COLO668 (cell line): Measurements from ENCODE around the gene CAMKMT.

Source experiments
- DNase-seq: peaks from one replicate; lab custom pipeline; 2025; ENCODE audit not compliant: unreplicated experiment; lab: John Stamatoyannopoulos, UW

Gene CAMKMT

DNA sequence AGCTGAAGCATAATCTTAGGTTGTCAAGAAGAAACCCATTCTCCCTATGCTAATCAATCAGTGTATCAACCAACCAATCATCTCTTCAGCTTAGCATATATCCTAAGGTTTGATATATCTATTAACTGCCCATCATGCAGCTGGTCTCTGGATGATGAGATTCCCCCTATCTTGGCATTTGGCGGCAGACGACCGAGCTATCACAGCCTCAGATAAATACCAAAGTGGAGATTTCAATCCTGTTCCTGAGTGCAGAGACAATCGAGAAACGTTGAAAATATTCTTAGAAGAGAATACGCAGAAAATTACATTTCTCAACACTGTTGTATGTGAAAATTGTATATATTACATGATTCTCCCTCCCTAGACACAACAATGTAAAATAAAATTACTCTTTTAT is 320.7 kb downstream of the CAMKMT start:
- DNase-seq, result no peak

DNA sequence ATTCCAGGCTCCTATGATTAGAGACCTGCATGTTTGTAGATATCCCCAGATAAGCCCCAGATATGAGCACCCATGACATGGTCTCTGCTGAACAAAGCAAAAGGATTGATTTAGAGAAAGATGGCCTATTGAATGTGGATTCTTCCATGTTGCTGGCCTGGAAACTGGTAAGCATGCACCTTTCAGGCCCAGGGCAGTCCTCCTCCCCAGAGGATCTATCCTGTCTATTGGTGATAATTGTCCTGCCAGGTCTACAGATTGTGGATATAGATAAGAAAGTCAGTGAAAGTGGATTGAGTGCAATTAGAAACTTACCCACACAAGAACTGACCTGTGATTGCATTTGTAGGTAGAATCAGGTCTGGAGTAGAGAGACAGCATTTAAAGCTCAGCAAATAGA is 322.8 kb downstream of the CAMKMT start:
- DNase-seq, result no peak

- DNase-seq, result no peak
Measured at GRCh38 chr2:44686561-44686960, 324.8 kb downstream of the CAMKMT start.

GRCh38 chr2:44687686-44688455 is 326.1 kb downstream of the CAMKMT start:
- DNase-seq, result no peak

GRCh38 chr2:44688456-44689124 is 326.8 kb downstream of the CAMKMT start:
- no peak for DNase-seq

GRCh38 chr2:44689516-44689915 is 327.8 kb downstream of the CAMKMT start:
- no peak for DNase-seq

DNA sequence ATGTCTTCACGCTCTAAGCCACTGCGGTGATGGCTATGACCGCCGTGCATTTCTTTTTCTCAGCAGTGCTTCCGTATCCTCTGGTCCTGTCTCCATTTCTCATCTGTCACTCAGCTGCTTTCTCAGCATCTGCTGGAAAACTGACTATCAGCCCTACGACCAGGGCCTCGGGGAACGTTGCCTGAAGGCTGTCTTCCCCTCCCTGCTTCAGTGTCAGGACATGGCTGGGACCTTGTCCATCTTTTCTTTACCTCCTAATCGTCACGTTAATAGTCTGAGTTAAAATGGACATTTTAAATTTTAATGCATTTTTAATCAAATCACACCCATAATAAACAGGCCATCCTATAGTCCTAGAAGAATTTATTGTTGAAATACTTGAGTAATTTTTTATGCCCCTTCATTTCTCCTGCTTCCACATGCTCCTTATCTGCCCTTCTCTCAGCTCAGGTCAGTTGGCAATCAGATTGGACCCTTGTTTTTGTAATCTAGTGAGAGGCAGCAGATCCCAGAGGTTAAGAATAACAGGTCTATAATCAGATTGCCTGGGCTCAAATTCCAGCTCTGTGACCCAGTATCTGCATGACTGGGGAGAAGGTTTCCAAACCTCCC is 329.5 kb downstream of the CAMKMT start:
- no peak for DNase-seq

GRCh38 chr2:44692821-44693220 is 331.1 kb downstream of the CAMKMT start:
- no peak for DNase-seq

DNA sequence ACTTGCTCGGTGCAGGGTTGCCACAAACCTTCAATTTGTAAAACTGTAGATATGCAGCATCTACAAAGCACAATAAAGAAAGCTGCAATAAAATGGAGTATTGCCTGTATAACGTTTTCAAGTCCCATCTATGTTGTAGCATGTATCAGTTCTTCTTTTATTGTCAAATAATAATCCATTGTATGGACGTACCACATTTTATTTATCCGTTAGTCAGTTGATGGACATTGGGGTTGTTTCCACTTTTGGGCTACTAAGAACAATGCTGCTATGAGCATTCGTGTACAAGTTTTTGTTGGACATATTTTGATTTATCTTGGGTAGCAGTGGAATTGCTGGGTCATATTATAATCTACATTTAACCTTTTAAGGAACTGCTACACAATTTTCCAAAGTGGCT is 339.1 kb downstream of the CAMKMT start:
- DNase-seq, result no peak

GRCh38 chr2:44705356-44705755 is 343.6 kb downstream of the CAMKMT start:
- DNase-seq, result no peak

DNA sequence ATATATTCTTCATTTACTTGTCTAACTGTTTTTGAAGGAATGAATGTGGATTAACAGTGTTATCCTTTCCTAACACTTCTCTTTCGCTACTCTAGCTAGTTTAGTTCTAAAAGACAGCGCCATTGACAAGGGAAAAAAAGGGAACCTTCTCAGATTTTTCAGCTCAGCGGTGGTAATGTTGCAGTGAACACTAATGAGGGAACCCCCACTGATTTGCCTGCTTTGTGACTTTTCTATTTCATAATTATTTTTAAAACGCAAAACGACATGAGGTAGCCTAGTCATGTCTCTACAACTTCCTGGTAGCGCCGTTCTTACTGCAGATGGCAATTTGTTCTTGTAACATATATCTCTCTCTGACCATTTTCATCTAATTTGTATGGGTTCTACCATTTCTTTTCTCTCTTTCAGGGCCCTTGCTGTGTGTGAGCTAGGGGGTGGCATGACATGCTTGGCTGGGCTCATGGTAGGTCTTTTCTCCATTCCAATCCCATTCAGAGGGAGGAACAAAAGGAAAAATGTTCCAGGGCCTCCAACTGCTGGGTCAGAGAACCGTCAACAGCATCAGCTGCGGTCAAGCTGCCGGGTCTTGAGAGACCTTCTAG is 344.2 kb downstream of the CAMKMT start:
- no peak for DNase-seq

GRCh38 chr2:44706681-44707553 is 345.2 kb downstream of the CAMKMT start:
- DNase-seq, result no peak

DNA sequence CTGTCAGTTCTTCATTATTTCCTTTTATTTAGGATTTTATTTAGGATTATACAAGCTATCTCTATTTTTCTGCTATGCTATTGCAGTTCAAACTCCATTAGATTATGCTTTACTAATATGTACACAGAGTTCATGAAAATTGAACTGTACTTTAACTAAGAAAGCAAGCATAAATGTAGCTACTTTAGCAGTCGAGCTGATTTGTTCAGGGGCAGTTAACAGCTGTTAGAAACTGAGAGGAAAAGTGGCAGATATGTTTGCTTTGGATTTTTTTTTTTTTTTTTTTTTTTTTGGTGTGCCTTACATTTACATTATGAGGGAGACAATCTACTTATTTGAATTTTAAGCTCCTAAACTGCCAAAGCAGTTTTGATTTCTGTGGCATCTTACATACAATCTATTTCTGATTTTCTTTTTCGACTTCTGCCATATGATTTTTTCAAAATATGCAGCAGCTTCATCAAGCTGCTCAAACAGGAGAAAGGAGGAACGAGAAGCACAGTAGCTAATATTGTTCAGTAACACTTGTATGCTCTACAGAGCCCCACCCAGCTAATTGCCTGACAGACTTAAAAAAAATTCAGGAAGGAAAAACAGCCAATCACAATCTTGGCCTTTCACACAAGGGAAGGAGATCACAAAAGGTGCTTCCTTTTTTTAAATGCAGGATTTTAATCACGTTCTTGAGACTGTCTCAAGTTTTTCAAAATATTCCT is 346.4 kb downstream of the CAMKMT start:
- no peak for DNase-seq

GRCh38 chr2:44708661-44709000 is 346.9 kb downstream of the CAMKMT start:
- no peak for DNase-seq

- DNase-seq, result no peak
Measured at GRCh38 chr2:44713170-44713569, 351.4 kb downstream of the CAMKMT start.

DNA sequence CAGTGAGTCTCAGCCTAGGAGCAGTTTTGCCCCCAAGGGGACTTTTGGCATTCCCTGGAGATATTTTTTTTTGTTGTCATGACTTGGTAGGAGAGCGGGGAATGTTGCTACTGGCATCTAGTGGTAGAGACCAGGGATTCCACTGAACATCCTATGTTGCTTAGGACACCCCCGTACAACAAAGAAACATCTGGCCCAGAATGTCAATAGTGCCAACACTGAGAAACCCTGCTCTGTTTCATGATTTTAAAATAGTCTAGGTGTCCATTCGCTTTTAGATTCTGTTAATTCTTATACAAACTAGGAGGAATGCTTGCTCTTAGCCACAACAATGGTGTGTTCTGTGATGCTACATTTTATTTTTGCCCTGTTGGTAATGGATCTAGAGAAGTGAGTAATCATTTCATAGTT is 353.9 kb downstream of the CAMKMT start:
- no peak for DNase-seq

DNA sequence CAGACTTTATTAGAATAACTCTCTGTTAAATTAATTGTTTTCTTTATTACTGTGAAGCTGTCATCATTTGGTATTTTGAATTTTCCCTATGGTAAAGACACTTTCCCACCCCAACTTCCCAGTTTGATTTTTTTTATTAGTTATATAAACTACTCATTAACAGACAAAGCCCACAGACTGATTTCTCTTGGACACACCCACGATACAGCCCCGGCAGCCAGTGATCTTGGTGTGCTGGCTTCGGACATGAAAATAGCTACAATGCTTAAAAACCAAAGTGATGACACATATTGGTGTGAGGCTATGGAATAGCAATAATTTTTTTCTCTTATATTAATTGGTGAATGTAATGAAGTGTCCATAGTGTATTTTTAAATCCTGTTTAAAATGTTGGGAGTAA is 354.4 kb downstream of the CAMKMT start:
- no peak for DNase-seq

GRCh38 chr2:44718431-44718830 is 356.7 kb downstream of the CAMKMT start:
- DNase-seq, result no peak

DNA sequence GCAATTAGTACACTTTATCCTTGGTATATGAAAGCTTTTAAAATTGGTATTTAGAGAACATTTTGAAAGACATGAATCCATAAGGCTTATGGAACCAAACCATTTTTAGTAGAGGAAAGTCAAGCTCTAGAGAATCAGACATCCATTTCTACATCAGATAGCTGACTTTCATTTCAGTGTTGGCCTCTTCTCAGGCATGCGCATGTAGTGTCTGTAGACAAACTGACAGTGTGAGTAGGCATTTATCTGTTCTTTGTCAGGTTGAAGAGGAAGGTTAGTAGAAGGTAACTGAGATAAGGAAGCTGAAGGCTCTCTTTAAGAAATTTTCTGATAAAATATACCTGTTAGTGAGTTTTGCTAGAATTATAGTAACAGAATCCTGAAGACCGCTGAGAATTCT is 357.8 kb downstream of the CAMKMT start:
- DNase-seq, result no peak

DNA sequence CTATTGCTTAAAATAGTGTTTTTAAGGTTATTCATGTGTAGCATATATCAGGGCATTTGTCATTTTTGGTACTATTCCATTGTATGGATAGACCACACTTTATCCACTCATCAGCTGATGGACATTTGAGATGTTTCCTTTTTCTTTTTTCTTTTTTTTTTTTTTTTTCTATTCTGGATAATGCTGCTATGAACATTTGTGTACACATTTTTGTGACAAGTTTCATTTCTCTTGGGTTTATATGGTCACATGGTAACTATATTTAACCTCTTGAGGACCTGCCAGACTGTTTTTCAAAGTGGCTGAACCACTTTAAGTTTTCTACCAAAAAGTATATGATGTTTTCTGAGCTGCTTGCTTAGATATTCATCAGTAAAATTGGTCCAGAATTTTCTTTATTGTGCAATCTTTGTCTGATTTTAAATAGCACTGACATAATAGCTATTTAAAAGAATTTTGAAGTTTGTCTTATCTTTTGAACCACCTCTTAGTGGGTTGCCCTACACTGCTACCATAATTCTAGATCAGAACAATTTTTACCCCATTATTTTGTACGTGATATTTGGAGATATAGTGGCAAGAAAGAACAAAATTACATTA is 360.4 kb downstream of the CAMKMT start:
- DNase-seq, result no peak
